Neural crest cell (in vitro differentiated cells): ENCODE data around the gene PACRG. TPM values are rescaled to one million over a fixed set of nuclear protein-coding genes. Genes with fewer than 3 reads are reported as not detected.
"Not testable (repeated sequence)": the region's sequence is repeated elsewhere in the genome, so short reads cannot be mapped to it uniquely, and the experiment has no call there.

ENCODE experiments used
- DNase-seq: peaks from one replicate; pipeline ENCODE4 v3.0.0; 2021; ENCODE audit warnings: low read depth, mixed read lengths, low spot score
- H3K27ac Mint-ChIP-seq: one replicate; pipeline ENCODE4 v1.8.0; 2021; ENCODE audit warnings: mild to moderate bottlenecking, mixed read lengths; ENCODE audit not compliant: unreplicated experiment
- H3K27me3 Mint-ChIP-seq: 2 replicates; pipeline ENCODE4 v1.8.0; 2021; ENCODE audit warnings: low read depth, mild to moderate bottlenecking, mixed read lengths
- H3K36me3 Mint-ChIP-seq: 2 replicates; pipeline ENCODE4 v1.8.0; 2021; ENCODE audit warnings: low read depth, mild to moderate bottlenecking, mixed read lengths
- H3K4me1 Mint-ChIP-seq: 2 replicates; pipeline ENCODE4 v1.8.0; 2021; ENCODE audit warnings: mixed read lengths
- H3K4me3 Mint-ChIP-seq: one replicate; pipeline ENCODE4 v1.8.0; 2021; ENCODE audit warnings: mild to moderate bottlenecking, mixed read lengths
- H3K9me3 Mint-ChIP-seq: 2 replicates; pipeline ENCODE4 v1.8.0; 2021; ENCODE audit warnings: mixed read lengths
- total RNA-seq: library from RNA; stranded (reverse); gene quantifications from 2 replicates; pipeline ENCODE4 v1.2.1, GENCODE V29; 2021
- TF ChIP-seq, protein P1 (sequence below): fragments of 200-600 bp; sonication (generic); conservative IDR thresholded peaks from 2 replicates; pipeline ENCODE4 v1.5.0; 2021; ENCODE audit warnings: antibody characterized with exemption, mild to moderate bottlenecking

PACRG gene
- total RNA-seq, 1 donor from 2014 or later = 1.8 TPM

DNA sequence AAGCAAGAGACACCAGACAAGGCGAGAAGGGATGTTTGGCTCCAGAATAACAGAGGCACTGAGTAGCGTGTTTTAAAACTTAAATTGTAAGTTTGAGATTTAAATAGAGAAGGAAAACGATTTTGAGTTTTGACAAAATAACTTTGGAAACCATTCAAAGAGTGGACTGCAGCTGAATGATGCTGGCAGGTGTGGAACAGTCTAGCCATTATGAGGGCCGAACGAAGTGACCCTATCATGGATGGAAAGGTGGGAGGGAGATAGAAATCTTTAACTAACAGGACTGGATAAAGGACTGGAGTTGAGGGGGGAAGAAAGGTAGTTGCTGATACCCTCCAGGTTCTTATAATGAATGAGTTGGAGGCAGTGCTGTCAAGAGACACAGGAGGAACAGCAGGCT, 248.4 kb downstream of the PACRG start:
- Mint-ChIP-seq H3K4me1 (peaks cover 10% of the 10 kb centered on the region), H3K9me3 (peaks cover 3% of the 10 kb centered on the region), H3K27ac (no peak overlapping the region), H3K27me3 (no peaks in the 10 kb centered on the region), H3K36me3 (peaks cover 4% of the 10 kb centered on the region), H3K4me3 (no peak overlapping the region)
- no peak for DNase-seq
- TF ChIP-seq, protein P1, sequence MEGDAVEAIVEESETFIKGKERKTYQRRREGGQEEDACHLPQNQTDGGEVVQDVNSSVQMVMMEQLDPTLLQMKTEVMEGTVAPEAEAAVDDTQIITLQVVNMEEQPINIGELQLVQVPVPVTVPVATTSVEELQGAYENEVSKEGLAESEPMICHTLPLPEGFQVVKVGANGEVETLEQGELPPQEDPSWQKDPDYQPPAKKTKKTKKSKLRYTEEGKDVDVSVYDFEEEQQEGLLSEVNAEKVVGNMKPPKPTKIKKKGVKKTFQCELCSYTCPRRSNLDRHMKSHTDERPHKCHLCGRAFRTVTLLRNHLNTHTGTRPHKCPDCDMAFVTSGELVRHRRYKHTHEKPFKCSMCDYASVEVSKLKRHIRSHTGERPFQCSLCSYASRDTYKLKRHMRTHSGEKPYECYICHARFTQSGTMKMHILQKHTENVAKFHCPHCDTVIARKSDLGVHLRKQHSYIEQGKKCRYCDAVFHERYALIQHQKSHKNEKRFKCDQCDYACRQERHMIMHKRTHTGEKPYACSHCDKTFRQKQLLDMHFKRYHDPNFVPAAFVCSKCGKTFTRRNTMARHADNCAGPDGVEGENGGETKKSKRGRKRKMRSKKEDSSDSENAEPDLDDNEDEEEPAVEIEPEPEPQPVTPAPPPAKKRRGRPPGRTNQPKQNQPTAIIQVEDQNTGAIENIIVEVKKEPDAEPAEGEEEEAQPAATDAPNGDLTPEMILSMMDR = no peak

DNA sequence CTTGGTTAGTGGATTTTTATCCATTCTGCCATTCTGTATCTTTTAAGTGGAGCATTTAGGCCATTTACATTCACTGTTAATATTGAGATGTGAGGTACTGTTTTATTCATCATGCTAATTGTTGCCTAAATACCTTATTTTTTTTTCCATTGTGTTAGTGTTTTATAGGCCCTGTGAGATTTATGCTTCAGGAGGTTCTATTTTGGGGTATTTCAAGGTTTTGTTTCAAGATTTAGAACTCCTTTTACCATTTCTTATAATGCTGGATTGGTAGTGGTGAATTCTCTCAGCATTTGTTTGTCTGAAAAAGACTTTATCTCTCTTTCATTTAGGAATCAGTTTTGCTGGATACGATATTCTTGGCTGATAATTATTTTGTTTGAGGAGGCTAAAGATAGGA, 255.5 kb downstream of the PACRG start:
- not testable (repeated sequence) for H3K4me3 Mint-ChIP-seq, DNase-seq, H3K4me1 Mint-ChIP-seq, H3K27me3 Mint-ChIP-seq, H3K27ac Mint-ChIP-seq
- peaks cover 21% of the 10 kb centered on the region for H3K36me3 Mint-ChIP-seq
- peaks cover 31% of the 10 kb centered on the region for H3K9me3 Mint-ChIP-seq

DNA sequence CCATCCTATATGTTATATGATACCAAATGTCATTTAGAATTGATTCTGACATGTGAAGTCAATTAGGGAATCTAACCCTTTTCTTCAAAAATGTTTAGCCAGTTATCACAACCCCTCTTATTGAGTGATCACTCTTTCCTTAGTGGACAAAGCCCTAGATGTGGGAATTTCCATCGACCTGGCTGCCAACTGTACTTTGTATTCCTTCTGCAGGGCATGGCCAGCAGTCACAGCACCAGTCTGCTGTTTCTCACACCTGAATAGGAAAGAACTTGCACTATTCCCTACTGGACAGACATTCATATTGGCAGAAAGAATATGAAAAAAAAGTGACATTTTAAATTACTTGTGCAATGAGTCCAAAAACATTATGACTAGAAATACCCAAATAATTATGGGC, 271.0 kb downstream of the PACRG start:
- H3K9me3 Mint-ChIP-seq = peaks cover 4% of the 10 kb centered on the region
- H3K4me1 Mint-ChIP-seq = no peaks in the 10 kb centered on the region
- TF ChIP-seq, protein P1 = no peak
- no peak overlapping the region for H3K4me3 Mint-ChIP-seq
- peaks cover 4% of the 10 kb centered on the region for H3K36me3 Mint-ChIP-seq
- no peak for DNase-seq
- H3K27me3 Mint-ChIP-seq = no peaks in the 10 kb centered on the region
- H3K27ac Mint-ChIP-seq = no peak overlapping the region

DNA sequence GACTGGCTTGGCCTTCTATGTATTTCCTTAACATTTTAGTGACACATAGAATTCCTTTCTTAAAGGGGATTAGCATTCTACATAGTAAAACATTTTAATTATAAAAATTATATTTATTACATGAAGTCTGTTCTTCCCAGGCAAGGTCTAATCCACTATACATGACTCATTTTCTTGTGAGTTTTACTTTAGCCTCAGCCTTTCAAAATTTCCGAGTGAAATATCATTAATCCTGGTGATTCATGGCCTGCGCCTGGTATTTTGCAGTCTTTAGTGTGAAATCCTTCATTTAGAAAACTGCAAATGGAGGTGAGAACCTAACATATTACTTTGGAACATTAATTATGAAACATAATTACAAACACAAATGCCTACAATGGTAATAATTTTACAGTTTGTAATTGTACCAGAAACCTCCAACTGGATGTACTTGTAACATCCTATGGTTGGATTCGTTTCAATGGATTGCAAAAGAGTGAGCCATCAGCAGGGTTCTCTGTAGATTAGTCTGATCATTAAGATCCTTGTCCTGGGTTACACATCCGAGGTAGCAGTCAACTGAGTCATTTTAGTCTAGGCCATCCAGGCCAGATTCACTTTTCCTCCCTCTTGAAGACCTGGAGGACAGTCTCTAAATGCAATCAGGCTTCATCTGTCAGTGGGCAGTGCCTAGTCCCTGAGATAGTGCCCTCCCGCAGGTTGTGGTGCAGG, 272.0 kb downstream of the PACRG start:
- no peak for DNase-seq
- H3K27me3 Mint-ChIP-seq = no peaks in the 10 kb centered on the region
- no peaks in the 10 kb centered on the region for H3K4me1 Mint-ChIP-seq
- no peak overlapping the region for H3K4me3 Mint-ChIP-seq
- peaks cover 7% of the 10 kb centered on the region for H3K9me3 Mint-ChIP-seq
- peaks cover 4% of the 10 kb centered on the region for H3K36me3 Mint-ChIP-seq
- no peak overlapping the region for H3K27ac Mint-ChIP-seq
- TF ChIP-seq, protein P1 = no peak

DNA sequence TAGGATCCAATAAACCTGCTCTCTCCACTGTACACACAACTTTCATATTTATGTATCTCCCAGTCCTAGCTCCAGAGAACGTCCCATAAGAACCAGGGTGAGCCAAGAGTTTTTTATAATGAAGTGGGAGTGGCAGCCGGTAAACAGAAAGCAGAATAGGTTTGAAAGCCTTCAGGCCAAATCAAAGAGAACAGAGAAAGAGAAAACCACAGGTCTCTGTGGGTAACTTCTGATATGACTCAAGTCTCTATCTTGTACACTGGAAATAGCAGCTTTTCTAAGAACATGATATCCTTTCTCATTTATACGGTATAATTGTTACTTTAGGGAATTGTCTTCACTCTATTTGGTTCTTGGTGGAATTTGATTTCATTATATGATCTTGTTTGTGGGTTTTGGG, 273.6 kb downstream of the PACRG start:
- Mint-ChIP-seq H3K27ac (peak overlapping the region; percentile 79), H3K36me3 (no peaks in the 10 kb centered on the region), H3K4me3 (no peak overlapping the region), H3K9me3 (peaks cover 3% of the 10 kb centered on the region), H3K27me3 (no peaks in the 10 kb centered on the region), H3K4me1 (no peaks in the 10 kb centered on the region)
- DNase-seq = no peak
- TF ChIP-seq, protein P1 = no peak

DNA sequence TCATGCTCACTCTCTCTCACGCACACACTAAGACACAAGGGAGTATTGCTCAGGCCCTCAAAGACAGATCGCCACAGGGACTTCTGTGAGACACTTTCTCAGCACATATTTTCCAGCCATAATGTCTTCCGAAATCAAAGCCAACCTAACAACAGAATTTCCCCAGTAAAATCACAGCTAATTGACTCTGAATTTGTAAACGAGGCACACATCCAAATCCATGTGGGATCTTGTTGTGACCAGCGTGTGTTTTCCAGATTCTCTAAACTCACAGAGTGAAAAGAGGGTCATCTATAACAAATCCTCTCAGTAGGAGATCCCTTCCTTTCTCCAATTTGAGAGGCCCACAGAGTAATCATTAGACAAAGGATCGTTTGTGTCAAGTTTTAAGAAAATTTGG, 280.4 kb downstream of the PACRG start:
- Mint-ChIP-seq H3K4me1 (peaks cover 5% of the 10 kb centered on the region), H3K4me3 (no peak overlapping the region), H3K9me3 (peaks cover 6% of the 10 kb centered on the region), H3K27ac (no peak overlapping the region), H3K36me3 (no peaks in the 10 kb centered on the region), H3K27me3 (no peaks in the 10 kb centered on the region)
- no peak for DNase-seq
- TF ChIP-seq, protein P1 = no peak
